Psoas muscle (tissue), 8 donors: ENCODE results near the gene PDE10A. TPM values are rescaled to one million over a fixed set of nuclear protein-coding genes. Genes with fewer than 3 reads are reported as not detected.
"Not testable (repeated sequence)": the region's sequence is repeated elsewhere in the genome, so short reads cannot be mapped to it uniquely, and the experiment has no call there.

Experiments used
- ATAC-seq, 4 donors: fragments of 200-7000 bp; cut with Tn5 transposase; one replicate each; pipeline ENCODE4 v1.9.1; 2020; ENCODE audit warnings: moderate library complexity in 3 of 4, mild to moderate bottlenecking in 2 of 4
- DNase-seq, 2 donors: peaks; one replicate each; pipeline ENCODE4 v3.0.0-alpha.2; 2020
- H3K27ac ChIP-seq: fragments of 200-600 bp; one replicate; pipeline ENCODE4 v1.8.0; 2022
- H3K27me3 ChIP-seq, 3 donors: fragments of 200-600 bp in 1 of 3; one replicate each; pipeline versions ENCODE4 v1.6.1 to v1.8.0; 2013 to 2022; ENCODE audit warnings: low read length in 2 of 3, mild to moderate bottlenecking in 2 of 3, moderate library complexity in 1 of 3; ENCODE audit not compliant: insufficient read depth in 3 of 3
- H3K36me3 ChIP-seq, 2 donors: fragments of 200-600 bp in 1 of 2; one replicate each; pipeline versions ENCODE4 v1.6.1 to v1.8.0; 2013 to 2022; ENCODE audit warnings: low read depth in 1 of 2, mild to moderate bottlenecking in 1 of 2, moderate library complexity in 1 of 2; ENCODE audit not compliant: insufficient read depth in 1 of 2
- H3K4me1 ChIP-seq: fragments of 200-600 bp; one replicate; pipeline ENCODE4 v1.8.0; 2022
- H3K4me3 ChIP-seq: fragments of 200-600 bp; one replicate; pipeline ENCODE4 v1.8.0; 2022; ENCODE audit warnings: mild to moderate bottlenecking
- H3K9me3 ChIP-seq: fragments of 200-600 bp; one replicate; pipeline ENCODE4 v1.8.0; 2022
- CTCF ChIP-seq: fragments of 200-600 bp; IDR thresholded peaks from one replicate; pipeline ENCODE4 v1.8.0; 2022; ENCODE audit warnings: antibody characterized with exemption
- WGBS, 3 donors: extraction: QIAGEN DNeasy Blood & Tissue Kit; methylation state at CpG; one replicate each; pipeline versions ENCODE4 v1.1.6 to v1.1.7; 2013; 5-methylcytosine and 5-hydroxymethylcytosine counted together
- intact Hi-C, 2 donors: fragments of 100-400 bp; cut with DNase I; formaldehyde crosslinking; loops; one replicate each; pipeline versions ENCODE4 v1.11.0 to v1.14.2; 2022
- polyA plus RNA-seq, 3 donors: library from polyadenylated mRNA; stranded (reverse); fragments of 200-250 nt; gene quantifications; one replicate each; pipeline ENCODE4 v1.2.3, GENCODE V29; 2013
- total RNA-seq, 4 donors: library from RNA; stranded (reverse); fragmentation: NEBNext Ultra II Directional in 2 of 4; extraction: Animal tissue kit (Norgen Biotek cat#: 25700) in 2 of 4; gene quantifications; one replicate each; pipeline versions ENCODE4 v1.2.1 to v1.2.4, GENCODE V29; 2021 to 2023
- donor health status: healthy with polysubstance abuse.
- donor health status: DM: no; HTN: no; CAD: no; lungs with moderate emphysema.
- donor health status: Bipolar disorder and iron deficiency.
- donor health status: healthy.
- donor health status: DM: yes; HTN: yes; CAD: no.
- donor health status: DM: no; HTN: no; CAD: no.
- donor health status: DM: no; HTN: no; CAD: no.
- donor health status: DM: yes; HTN: yes; CAD: no.

PDE10A gene
- total and polyA plus RNA-seq, 7 donors: 0.74 to 3.6 (median 1.1) TPM

GRCh38 chr6:165508321-165508869 lies 154.6 kb downstream of the PDE10A start:
- no peak for ATAC-seq
- H3K4me1 ChIP-seq: no peaks in the 10 kb centered on the region
- H3K9me3 ChIP-seq: no peaks in the 10 kb centered on the region
- intact Hi-C loops: no loop called here
- H3K4me3 ChIP-seq: no peak overlapping the region
- no peak for DNase-seq
- no peaks in the 10 kb centered on the region for H3K27me3 ChIP-seq
- no peak overlapping the region for H3K27ac ChIP-seq
- WGBS, 3 donors: 46 to 52% (median 48%) methylated on average over 2 of the region's 2 CpGs
- no peak for TF ChIP-seq CTCF
- no peaks in the 10 kb centered on the region for H3K36me3 ChIP-seq

GRCh38 chr6:165506657-165507056 lies 156.4 kb downstream of the PDE10A start:
- TF ChIP-seq CTCF: no peak
- ATAC-seq: no peak
- Histone ChIP-seq H3K4me3 (no peak overlapping the region), H3K27me3 (no peaks in the 10 kb centered on the region), H3K9me3 (no peaks in the 10 kb centered on the region), H3K4me1 (no peaks in the 10 kb centered on the region), H3K36me3 (no peaks in the 10 kb centered on the region), H3K27ac (no peak overlapping the region)
- intact Hi-C loops: no loop called here
- DNase-seq: no peak
- 89 to 92% (median 92%) methylated on average over 2 of the region's 2 CpGs for WGBS, 3 donors

- H3K4me1 ChIP-seq, intact Hi-C loops, H3K9me3 ChIP-seq, ATAC-seq, H3K4me3 ChIP-seq, H3K27me3 ChIP-seq, DNase-seq, H3K27ac ChIP-seq, H3K36me3 ChIP-seq: not testable (repeated sequence)
- 84 to 90% (median 86%) methylated on average over 6 of the region's 6 CpGs for WGBS, 3 donors
Measured at GRCh38 chr6:165500214-165500907, 162.7 kb downstream of the PDE10A start.

- H3K4me3 ChIP-seq: no peak overlapping the region
- no peak for TF ChIP-seq CTCF
- 89 to 94% (median 92%) methylated on average over 4 of the region's 4 CpGs for WGBS, 3 donors
- ATAC-seq (no peak), DNase-seq (no peak)
- no peaks in the 10 kb centered on the region for H3K27me3 ChIP-seq
- no peaks in the 10 kb centered on the region for H3K36me3 ChIP-seq
- peaks cover 3% of the 10 kb centered on the region for H3K9me3 ChIP-seq
- intact Hi-C loops: no loop called here
- H3K4me1 ChIP-seq: no peaks in the 10 kb centered on the region
- no peak overlapping the region for H3K27ac ChIP-seq
Measured at GRCh38 chr6:165497472-165497871, 165.6 kb downstream of the PDE10A start.

GRCh38 chr6:165488624-165489295 lies 174.3 kb downstream of the PDE10A start:
- no peak for ATAC-seq
- H3K36me3 ChIP-seq: no peaks in the 10 kb centered on the region
- no peak overlapping the region for H3K4me3 ChIP-seq
- DNase-seq: no peak
- peaks cover 3% of the 10 kb centered on the region for H3K9me3 ChIP-seq
- no peaks in the 10 kb centered on the region for H3K4me1 ChIP-seq
- intact Hi-C loops: no loop called here
- 82 to 90% (median 86%) methylated on average over 9 of the region's 9 CpGs for WGBS, 3 donors
- no peak overlapping the region for H3K27ac ChIP-seq
- TF ChIP-seq CTCF: no peak
- H3K27me3 ChIP-seq: no peaks in the 10 kb centered on the region
